Upper lobe of left lung (tissue), 4 donors: ENCODE results near the gene LMBR1.

ENCODE experiments used
- POLR2A ChIP-seq, 4 donors: fragments of 450-650 bp; IDR thresholded peaks; one replicate each; pipeline ENCODE4 v1.5.1; 2016 to 2017; ENCODE audit warnings: antibody characterized with exemption in 4 of 4, mild to moderate bottlenecking in 2 of 4
- TF ChIP-seq, protein P1 (sequence below), 6 experiments: fragments of 450-650 bp in 4 of 6; fragments of 200-600 bp in 2 of 6; sonication (generic) in 2 of 6; IDR thresholded peaks; one replicate each; pipeline ENCODE4 v1.5.1; 2016 to 2019; ENCODE audit warnings: antibody characterized with exemption in 6 of 6

DNA sequence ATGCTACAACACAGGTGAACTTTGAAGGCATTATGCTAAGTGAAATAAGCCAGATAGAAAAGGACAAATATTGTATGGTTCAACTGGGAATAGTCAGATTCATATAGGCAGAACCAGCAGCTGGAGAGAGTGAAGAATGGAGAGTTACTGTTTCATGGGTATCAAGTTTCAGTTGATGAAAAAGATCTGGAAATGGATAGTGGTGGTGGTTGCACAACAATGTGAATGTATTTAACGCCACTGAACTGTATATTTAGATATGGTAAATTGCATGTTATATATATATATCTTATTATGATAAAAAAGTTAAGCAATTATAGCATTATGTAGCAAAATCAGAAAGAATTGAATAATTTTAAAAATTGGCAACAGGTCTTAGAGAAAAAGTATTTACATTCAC, 3.9 kb downstream of the LMBR1 start:
- TF ChIP-seq, protein P1, sequence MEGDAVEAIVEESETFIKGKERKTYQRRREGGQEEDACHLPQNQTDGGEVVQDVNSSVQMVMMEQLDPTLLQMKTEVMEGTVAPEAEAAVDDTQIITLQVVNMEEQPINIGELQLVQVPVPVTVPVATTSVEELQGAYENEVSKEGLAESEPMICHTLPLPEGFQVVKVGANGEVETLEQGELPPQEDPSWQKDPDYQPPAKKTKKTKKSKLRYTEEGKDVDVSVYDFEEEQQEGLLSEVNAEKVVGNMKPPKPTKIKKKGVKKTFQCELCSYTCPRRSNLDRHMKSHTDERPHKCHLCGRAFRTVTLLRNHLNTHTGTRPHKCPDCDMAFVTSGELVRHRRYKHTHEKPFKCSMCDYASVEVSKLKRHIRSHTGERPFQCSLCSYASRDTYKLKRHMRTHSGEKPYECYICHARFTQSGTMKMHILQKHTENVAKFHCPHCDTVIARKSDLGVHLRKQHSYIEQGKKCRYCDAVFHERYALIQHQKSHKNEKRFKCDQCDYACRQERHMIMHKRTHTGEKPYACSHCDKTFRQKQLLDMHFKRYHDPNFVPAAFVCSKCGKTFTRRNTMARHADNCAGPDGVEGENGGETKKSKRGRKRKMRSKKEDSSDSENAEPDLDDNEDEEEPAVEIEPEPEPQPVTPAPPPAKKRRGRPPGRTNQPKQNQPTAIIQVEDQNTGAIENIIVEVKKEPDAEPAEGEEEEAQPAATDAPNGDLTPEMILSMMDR (IDR thresholded peaks at IDR 0.05), result no peak
- no peak for TF ChIP-seq POLR2A (IDR thresholded peaks at IDR 0.05)
